Neural progenitor cell (in vitro differentiated cells): Measurements from ENCODE around the gene CA10.

Experiments used
- CTCF ChIP-seq: fragments of 200-600 bp; sonication (generic); IDR thresholded peaks from 2 replicates; pipeline ENCODE4 v1.5.1; 2017; ENCODE audit warnings: antibody characterized with exemption, mild to moderate bottlenecking
- EZH2 ChIP-seq: fragments of 200-600 bp; sonication (generic); IDR thresholded peaks from 2 replicates; pipeline ENCODE4 v1.6.1; 2017; ENCODE audit warnings: antibody characterized with exemption, mild to moderate bottlenecking, moderate library complexity

- TF ChIP-seq EZH2 (no peak), CTCF (no peak)
These were observed 223.0 kb downstream of the CA10 start for GRCh38 chr17:51935477-51935876.
